ENCODE data around the gene HJV. TPM values are rescaled to one million over a fixed set of nuclear protein-coding genes. Genes with fewer than 3 reads are reported as not detected.

Gene HJV
- polyA plus RNA-seq, 3 donors = 0.07 to 0.21 (median 0.16) TPM

GRCh38 chr1:145978854-145979745, 42.4 kb downstream of the HJV start:
- DNase-seq (ENCODE audit: low read depth in 3 of 3, low spot score in 2 of 3) = peak; percentile 95 to 98 (median 97)

- DNase-seq (ENCODE audit: low read depth in 3 of 3, low spot score in 2 of 3) = no peak
Observed at GRCh38 chr1:145978471-145978853, 43.1 kb downstream of the HJV start.

GRCh38 chr1:145977486-145978470, 43.8 kb downstream of the HJV start:
- DNase-seq (ENCODE audit: low read depth in 3 of 3, low spot score in 2 of 3) = peak in 1 of 3 donors; percentile 77

- no peak for DNase-seq (ENCODE audit: low read depth in 3 of 3, low spot score in 2 of 3)
Observed at GRCh38 chr1:145977016-145977415, 44.5 kb downstream of the HJV start.

GRCh38 chr1:145975216-145975615, 46.3 kb downstream of the HJV start:
- no peak for DNase-seq (ENCODE audit: low read depth in 3 of 3, low spot score in 2 of 3)

- no peak for DNase-seq (ENCODE audit: low read depth in 3 of 3, low spot score in 2 of 3)
Observed at GRCh38 chr1:145974721-145975120, 46.8 kb downstream of the HJV start.

- DNase-seq (ENCODE audit: low read depth in 3 of 3, low spot score in 2 of 3) = no peak
Observed at GRCh38 chr1:145972580-145972979, 49.0 kb downstream of the HJV start.

Other genes starting within 250 kb of the HJV start
- gene RNF115, start 197.6 kb downstream of the HJV start, polyA plus RNA-seq (ENCODE audit: insufficient read length in 3 of 3) = 10 to 100 TPM; 14.0 to 15.5 (median 14.8) TPM
- gene POLR3C, start 197.5 kb downstream of the HJV start, polyA plus RNA-seq (ENCODE audit: insufficient read length in 3 of 3) = 10 to 100 TPM; 34.4 to 39.1 (median 37.7) TPM
- 1 to 10 TPM; 5.4 to 7.2 (median 5.4) TPM for gene NUDT17, start 176.1 kb downstream of the HJV start, polyA plus RNA-seq (ENCODE audit: insufficient read length in 3 of 3)
- gene PIAS3, start 162.7 kb downstream of the HJV start, polyA plus RNA-seq (ENCODE audit: insufficient read length in 3 of 3) = 10 to 100 TPM; 39.8 to 46.3 (median 41.5) TPM
- gene ANKRD35, start 135.9 kb downstream of the HJV start, polyA plus RNA-seq (ENCODE audit: insufficient read length in 3 of 3) = 1 to 10 TPM; 2.1 to 2.6 (median 2.2) TPM
- gene ITGA10, start 111.7 kb downstream of the HJV start, polyA plus RNA-seq (ENCODE audit: insufficient read length in 3 of 3) = under 1 TPM; 0.59 to 0.90 (median 0.62) TPM
- 10 to 100 TPM; 59.3 to 65.3 (median 60.0) TPM for gene PEX11B, start 103.0 kb downstream of the HJV start, polyA plus RNA-seq (ENCODE audit: insufficient read length in 3 of 3)
- 100 to 1,000 TPM; 222 to 225 (median 225) TPM for gene RBM8A, start 94.3 kb downstream of the HJV start, polyA plus RNA-seq (ENCODE audit: insufficient read length in 3 of 3)
- 10 to 100 TPM; 24.3 to 26.2 (median 25.3) TPM for gene LIX1L, start 63.7 kb downstream of the HJV start, polyA plus RNA-seq (ENCODE audit: insufficient read length in 3 of 3)
- gene ANKRD34A, start 57.2 kb downstream of the HJV start, polyA plus RNA-seq (ENCODE audit: insufficient read length in 3 of 3) = under 1 TPM; 0.37 to 0.51 (median 0.37) TPM
- 10 to 100 TPM; 37.0 to 43.4 (median 39.5) TPM for gene POLR3GL, start 57.0 kb downstream of the HJV start, polyA plus RNA-seq (ENCODE audit: insufficient read length in 3 of 3)
- gene TXNIP, start 25.2 kb downstream of the HJV start, polyA plus RNA-seq (ENCODE audit: insufficient read length in 3 of 3) = 100 to 1,000 TPM; 417 to 557 (median 478) TPM
- 1 to 10 TPM; 2.1 to 2.9 (median 2.8) TPM for gene NBPF10, start 123.1 kb upstream of the HJV start, polyA plus RNA-seq (ENCODE audit: insufficient read length in 3 of 3)
- gene NOTCH2NLA, start 207.3 kb upstream of the HJV start, polyA plus RNA-seq (ENCODE audit: insufficient read length in 3 of 3) = 10 to 100 TPM; 41.2 to 50.6 (median 45.0) TPM

Measured in right renal cortex interstitium (tissue), 3 donors.